Osteocyte (in vitro differentiated cells): Measurements from ENCODE around the gene FOXG1. TPM values are rescaled to one million over a fixed set of nuclear protein-coding genes. Genes with fewer than 3 reads are reported as not detected.

Experiments
- DNase-seq: peaks from one replicate; pipeline ENCODE4 v3.0.0; 2021; ENCODE audit warnings: mixed read lengths; ENCODE audit not compliant: unreplicated experiment; ENCODE audit errors: extremely low spot score
- H3K27ac Mint-ChIP-seq: one replicate; pipeline ENCODE4 v1.8.0; 2021; ENCODE audit warnings: mild to moderate bottlenecking, mixed read lengths; ENCODE audit not compliant: unreplicated experiment
- H3K27me3 Mint-ChIP-seq: one replicate; pipeline ENCODE4 v1.8.0; 2021; ENCODE audit warnings: mixed read lengths; ENCODE audit not compliant: unreplicated experiment
- H3K36me3 Mint-ChIP-seq: one replicate; pipeline ENCODE4 v1.8.0; 2021; ENCODE audit warnings: mixed read lengths; ENCODE audit not compliant: unreplicated experiment
- H3K4me1 Mint-ChIP-seq: one replicate; pipeline ENCODE4 v1.8.0; 2021; ENCODE audit warnings: mixed read lengths; ENCODE audit not compliant: unreplicated experiment
- H3K4me3 Mint-ChIP-seq: one replicate; pipeline ENCODE4 v1.8.0; 2021; ENCODE audit warnings: mild to moderate bottlenecking, moderate library complexity, mixed read lengths; ENCODE audit not compliant: unreplicated experiment
- H3K9me3 Mint-ChIP-seq: one replicate; pipeline ENCODE4 v1.8.0; 2021; ENCODE audit warnings: mixed read lengths; ENCODE audit not compliant: unreplicated experiment
- CTCF ChIP-seq: fragments of 200-600 bp; sonication (generic); IDR thresholded peaks from 2 replicates; pipeline ENCODE4 v1.5.0; 2021; ENCODE audit warnings: antibody characterized with exemption, mild to moderate bottlenecking, moderate library complexity
- total RNA-seq: library from RNA; stranded (reverse); gene quantifications from 2 replicates; pipeline ENCODE4 v1.2.1, GENCODE V29; 2021

The FOXG1 gene
- total RNA-seq, 1 donor from 2014 or later, result not detected

- Mint-ChIP-seq H3K27ac (peak overlapping the region; percentile 45), H3K27me3 (peaks cover 76% of the 10 kb centered on the region), H3K36me3 (no peaks in the 10 kb centered on the region), H3K4me3 (peak overlapping the region; percentile 78), H3K4me1 (peaks cover 12% of the 10 kb centered on the region), H3K9me3 (no peaks in the 10 kb centered on the region)
- no peak for DNase-seq
- no peak for TF ChIP-seq CTCF
These were observed 637 bp upstream of the FOXG1 start for GRCh38 chr14:28765831-28766468.

- H3K4me3 Mint-ChIP-seq, result peak overlapping the region; percentile 50
- no peak for DNase-seq
- no peaks in the 10 kb centered on the region for H3K36me3 Mint-ChIP-seq
- TF ChIP-seq CTCF, result no peak
- no peaks in the 10 kb centered on the region for H3K9me3 Mint-ChIP-seq
- H3K27ac Mint-ChIP-seq, result no peak overlapping the region
- peaks cover 76% of the 10 kb centered on the region for H3K27me3 Mint-ChIP-seq
- peaks cover 12% of the 10 kb centered on the region for H3K4me1 Mint-ChIP-seq
These were observed 654 bp downstream of the FOXG1 start for GRCh38 chr14:28767030-28767852.

GRCh38 chr14:28767853-28768741 lies 1.5 kb downstream of the FOXG1 start:
- peaks cover 12% of the 10 kb centered on the region for H3K4me1 Mint-ChIP-seq
- no peak for TF ChIP-seq CTCF
- H3K36me3 Mint-ChIP-seq, result no peaks in the 10 kb centered on the region
- no peak overlapping the region for H3K27ac Mint-ChIP-seq
- H3K9me3 Mint-ChIP-seq, result no peaks in the 10 kb centered on the region
- no peak for DNase-seq
- peak overlapping the region; percentile 52 for H3K4me3 Mint-ChIP-seq
- H3K27me3 Mint-ChIP-seq, result peaks cover 76% of the 10 kb centered on the region

GRCh38 chr14:28769276-28769880 lies 2.8 kb downstream of the FOXG1 start:
- Mint-ChIP-seq H3K36me3 (no peaks in the 10 kb centered on the region), H3K27me3 (peaks cover 78% of the 10 kb centered on the region), H3K4me1 (peaks cover 12% of the 10 kb centered on the region), H3K27ac (no peak overlapping the region), H3K4me3 (no peak overlapping the region), H3K9me3 (no peaks in the 10 kb centered on the region)
- no peak for TF ChIP-seq CTCF
- DNase-seq, result no peak
